ENCODE data around the gene MRPL9.

The MRPL9 gene

DNA sequence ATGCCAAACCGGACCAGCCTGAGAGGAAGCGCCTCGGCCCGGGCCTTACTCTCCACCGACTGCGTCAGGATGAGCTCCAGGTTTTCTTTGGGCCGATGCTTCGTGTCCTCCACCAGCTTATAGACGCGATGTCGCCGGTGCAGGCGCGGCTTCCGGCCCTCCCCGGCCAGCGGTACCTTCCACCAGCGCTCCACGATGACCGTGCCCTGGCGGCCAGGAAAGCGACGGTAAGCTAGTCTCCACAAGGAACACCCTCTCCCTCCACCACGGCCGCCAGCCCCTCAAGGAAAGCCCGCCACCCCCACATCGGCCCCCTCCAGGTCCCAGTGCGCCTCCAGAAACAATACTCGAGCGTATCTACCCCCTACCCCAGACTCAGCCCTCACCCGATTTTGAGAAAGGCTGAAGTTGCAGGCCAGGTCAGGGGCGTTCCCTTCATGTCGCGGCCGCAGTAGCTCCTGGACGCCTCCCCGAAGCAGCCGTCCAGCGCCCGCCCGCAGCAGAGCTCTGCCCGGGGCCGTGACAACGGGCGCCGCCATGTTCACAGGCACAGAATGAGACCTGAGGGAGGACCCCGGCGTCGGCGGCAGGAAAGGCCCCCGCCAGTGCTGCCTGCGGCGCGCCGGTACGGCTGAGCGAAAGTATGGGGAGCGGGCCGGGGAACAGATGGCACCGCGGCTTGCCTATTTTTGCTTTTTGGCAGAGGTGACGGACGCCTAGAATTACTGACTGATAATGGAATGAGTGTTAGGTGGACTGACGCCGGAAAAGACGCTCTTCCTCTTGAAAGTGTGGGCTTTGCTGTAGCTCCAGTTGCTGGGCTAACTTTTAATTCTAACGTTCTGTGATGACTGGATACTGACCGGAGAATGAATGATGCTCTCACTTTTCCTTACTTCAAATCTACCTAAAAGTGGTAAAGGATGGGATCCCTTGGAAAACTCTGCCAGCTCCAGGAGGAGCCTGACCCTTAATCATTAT lies at the start of gene MRPL9:
TSS of gene MRPL9 (minus strand) at position 556 of the 981 bp plus-strand sequence. CDS start at position 539, 17 bp downstream.
- peak; percentile 79 for DNase-seq

DNA sequence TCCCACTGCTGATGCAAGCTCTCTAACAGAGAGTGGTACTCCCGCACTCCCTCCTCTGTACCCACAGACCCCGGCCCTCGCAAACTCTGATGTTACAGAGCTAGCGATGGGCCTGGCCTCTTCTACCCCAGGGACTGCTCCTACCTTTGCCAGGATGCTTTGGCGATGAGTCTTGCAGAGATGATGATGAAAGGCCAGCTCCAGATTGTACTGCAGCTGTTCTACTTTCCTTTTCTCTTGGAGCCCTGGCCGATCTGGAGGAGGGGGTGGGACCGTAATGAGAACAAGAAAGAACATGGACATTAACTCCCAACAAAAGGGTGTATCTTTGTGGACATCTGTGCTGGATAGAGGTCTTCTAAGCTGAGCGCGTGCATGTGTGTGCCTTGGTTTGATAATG lies 47.9 kb upstream of the MRPL9 start:
- no peak for DNase-seq

- DNase-seq, result no peak
Measured at GRCh38 chr1:151809985-151810556, 46.8 kb upstream of the MRPL9 start.

- no peak for DNase-seq
Measured at GRCh38 chr1:151809290-151809984, 46.1 kb upstream of the MRPL9 start.

- DNase-seq, result no peak
Measured at GRCh38 chr1:151807766-151808165, 44.5 kb upstream of the MRPL9 start.

DNA sequence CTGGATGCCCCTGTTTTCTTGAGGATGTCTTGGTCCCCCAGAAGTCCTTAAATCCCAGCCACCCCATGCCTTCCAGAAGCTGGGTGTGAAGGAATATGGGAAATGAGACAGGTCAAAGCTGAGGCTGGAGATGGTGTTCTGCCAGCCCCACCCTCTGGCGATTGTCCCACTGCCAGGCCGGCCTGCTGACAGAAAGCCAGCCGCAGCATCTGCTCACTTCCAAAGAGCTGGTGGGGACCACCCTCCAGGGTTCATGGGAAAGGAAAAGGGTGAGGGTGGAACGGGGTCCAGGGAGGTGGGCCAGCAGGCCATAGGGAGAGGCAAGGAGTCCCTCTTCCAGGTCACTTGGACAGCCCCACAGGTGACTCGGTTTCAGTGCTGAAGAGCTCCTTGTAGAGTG lies 43.8 kb upstream of the MRPL9 start:
- no peak for DNase-seq

GRCh38 chr1:151806170-151806569 lies 42.9 kb upstream of the MRPL9 start:
- no peak for DNase-seq

DNA sequence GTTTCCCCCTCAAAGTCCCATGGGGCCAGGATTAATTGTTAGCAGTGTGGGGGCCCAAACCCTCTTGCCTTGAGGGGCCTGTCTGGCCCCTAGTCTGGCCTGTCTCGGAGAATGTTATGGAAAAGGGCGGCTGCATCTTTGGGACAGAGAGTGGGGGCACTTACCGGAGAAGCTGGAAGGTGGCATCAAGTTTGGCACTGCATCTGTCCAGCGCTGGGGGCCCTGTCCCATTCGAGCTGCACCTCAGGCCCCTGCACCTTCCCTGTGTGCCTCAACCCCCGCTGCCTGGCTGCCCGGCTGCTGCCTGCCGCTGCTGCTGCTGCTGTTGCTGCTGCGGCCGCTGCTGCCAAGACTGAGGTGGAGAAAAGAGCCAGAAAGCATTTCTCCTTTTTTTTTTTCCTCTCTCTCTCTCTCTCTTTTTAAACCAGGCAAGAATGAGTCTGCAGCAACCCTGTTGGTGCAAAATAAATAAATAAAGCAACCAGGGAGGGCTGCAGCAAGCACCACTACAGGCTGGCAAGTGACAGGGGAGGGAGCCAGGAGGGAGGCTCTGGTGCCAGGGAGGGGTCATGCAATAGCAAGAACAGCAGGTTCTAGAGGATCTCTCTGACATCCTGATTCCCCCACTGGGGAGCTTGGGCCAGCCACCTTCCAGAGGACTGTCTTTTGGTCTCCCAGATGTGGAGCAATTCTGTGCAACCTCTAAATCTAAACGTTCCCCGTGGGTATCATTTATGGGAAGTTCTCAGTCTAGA lies 41.9 kb upstream of the MRPL9 start, which contains the start of gene LINGO4:
TSS of gene LINGO4 (minus strand) at position 354 of the 755 bp plus-strand sequence. CDS start 2,715 bp downstream, outside the sequence.
- DNase-seq, result no peak

DNA sequence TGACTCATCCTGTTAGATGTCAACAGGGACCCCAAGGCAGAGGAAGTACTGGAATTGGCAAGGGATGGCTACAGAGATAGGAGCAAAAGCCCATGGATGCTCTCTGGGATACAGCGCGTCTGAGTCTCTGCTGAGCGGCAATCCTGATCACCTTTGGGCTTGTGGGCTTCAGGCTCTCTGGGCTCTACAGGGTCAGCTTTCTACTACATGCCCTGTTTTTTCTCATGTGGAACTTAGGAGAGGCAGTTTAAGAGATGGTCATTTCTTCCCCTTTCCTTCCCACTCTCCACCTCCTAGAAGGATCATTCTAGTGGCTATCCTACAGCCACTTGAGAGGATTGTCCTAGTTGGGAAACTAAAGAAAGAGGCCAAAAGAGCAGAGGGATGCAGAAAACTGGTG lies 40.6 kb upstream of the MRPL9 start:
- DNase-seq, result no peak

DNA sequence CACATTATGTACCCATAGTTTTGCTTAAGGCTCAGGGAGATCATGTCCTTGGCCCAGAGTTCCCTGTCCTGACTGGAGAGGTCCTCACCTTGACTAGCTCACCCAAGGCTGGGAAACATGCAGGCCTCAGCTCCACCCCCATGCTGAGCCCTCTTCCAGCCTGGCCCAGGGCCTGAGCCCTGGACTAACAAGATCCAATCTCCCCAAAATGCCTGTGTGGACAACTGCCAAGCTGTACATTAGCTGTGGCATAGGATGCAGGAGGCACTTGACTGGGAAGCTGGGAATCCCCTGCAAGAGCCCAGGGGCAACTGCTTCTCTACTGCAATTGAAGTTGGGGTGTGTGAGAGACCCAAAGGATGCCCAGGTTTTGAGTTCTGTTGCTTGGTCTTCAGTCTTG lies 39.9 kb upstream of the MRPL9 start:
- no peak for DNase-seq

GRCh38 chr1:151802372-151802771 lies 39.1 kb upstream of the MRPL9 start:
- DNase-seq, result no peak

GRCh38 chr1:151801846-151802245 lies 38.5 kb upstream of the MRPL9 start:
- DNase-seq, result no peak

- DNase-seq, result no peak
Measured at GRCh38 chr1:151801310-151801820, 38.1 kb upstream of the MRPL9 start.

DNA sequence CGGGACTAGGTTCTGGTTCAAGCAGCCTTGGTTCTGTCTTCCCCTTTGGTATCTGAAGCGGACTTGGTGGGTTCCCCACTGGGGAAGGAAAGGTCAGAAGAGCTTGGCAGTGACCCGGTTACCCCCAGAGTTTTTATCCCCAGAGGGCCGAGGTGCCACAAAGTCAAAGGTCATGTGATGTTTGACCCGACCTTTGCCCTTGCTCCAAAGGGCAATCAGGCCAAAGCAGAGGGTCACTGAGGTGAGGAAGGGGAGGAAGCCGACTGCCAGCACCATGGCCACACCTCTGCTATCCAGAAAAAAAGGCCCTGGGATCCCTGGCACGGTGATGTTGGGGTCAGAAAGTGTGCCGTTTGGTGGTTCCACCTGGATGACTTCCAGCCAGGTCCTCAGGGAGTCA lies 37.5 kb upstream of the MRPL9 start:
- DNase-seq, result no peak

GRCh38 chr1:151799179-151800022 lies 36.1 kb upstream of the MRPL9 start:
- no peak for DNase-seq

GRCh38 chr1:151798571-151798970 lies 35.3 kb upstream of the MRPL9 start:
- no peak for DNase-seq

DNA sequence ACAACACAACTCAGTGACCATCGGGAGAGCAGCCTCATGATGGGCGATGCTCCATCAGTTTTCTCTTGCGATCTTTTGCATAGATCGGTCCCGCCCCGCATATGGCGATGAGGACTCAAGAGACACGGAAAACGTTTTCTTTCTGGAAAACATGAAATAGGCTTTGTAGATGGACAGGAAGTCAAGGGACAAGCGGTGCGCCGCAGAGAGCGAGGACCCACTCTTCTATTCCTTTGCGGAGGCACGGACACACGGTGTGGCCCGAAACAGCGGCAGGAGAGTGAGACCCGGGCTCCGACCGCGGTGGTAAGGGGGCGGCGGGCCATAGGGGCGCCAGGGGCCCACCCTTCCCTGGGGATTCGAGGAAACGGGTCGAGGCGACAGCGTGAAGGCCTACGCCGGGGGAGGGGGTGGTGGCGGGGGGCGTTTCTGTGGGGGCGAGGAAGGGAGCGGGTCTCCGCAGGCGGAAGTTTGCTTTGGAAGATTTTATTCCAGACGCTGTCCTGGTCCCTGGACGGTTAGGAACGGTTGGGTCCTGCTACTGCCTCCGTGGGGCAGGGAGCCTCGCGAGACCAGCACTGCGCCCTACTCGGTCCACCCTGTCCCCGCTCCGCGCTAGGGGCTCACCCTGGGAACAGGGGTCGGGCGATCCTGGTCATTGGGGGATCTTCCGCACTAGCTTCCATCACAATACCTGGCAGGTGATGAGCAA lies 27.8 kb upstream of the MRPL9 start:
- DNase-seq, result peak; percentile 3

DNA sequence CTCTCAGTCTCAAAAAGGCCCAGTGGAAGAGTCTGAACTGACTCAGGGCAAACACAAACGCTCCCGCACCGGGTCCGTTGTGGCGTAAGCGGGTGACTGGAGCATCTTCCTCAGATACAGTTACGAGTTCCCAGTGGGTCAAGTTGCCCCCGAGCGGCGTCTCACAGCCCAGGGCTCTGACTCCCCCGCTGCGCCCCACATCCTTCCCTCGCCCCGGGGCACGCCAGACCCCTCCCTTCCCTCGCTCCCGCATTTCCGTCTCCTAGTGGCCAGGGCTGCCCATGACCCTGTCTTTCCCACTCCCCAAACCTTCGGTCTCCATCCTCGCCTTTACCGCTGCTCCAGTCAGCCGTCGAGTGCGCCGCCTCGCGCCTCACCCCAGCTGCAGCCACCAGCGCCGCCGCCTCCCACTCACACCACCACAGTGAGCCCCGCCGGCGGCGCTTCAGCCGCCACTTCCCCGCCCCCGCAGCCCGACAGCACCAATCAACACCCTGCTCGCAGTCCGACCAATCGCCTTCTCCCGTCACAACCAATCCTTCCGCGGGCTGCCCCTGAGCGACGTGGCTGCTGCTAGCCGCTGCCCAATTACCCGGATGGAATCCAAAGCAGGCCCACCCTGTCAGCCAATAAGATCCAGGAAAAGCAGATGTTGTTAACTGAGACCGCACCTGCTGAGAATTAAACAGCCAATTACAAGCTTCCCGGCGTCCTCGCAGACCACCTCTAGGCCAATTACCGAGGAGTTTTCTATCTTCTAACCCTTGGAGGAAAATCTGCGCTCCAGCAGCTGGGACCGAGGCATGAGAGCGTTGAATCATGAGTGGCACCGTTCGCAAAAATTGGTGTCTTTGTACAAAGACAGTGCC lies 27.0 kb upstream of the MRPL9 start, which contains the start of gene TDRKH:
TSS of gene TDRKH (minus strand) at position 430 of the 869 bp plus-strand sequence. CDS start 7,478 bp downstream, outside the sequence.
- DNase-seq, result peak; percentile 98

DNA sequence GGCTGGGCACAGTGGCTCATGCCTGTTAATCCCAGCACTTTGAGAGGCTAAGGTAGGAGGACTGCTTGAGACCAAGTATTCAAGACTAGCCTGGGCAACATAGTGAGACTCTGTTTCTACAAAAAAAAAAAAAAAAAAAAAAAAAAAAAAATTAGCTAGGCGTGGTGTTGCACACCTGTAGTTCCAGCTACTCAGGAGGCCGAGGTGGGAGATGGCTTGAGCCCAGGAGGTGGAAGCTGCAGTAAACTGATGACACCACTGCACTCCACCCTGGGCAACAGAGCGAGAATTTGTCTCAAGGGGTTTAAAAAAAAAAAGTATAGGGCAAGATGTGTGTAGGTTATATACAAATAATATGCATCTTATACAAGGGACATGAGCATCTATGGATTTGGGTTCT lies 24.4 kb upstream of the MRPL9 start:
- no peak for DNase-seq

DNA sequence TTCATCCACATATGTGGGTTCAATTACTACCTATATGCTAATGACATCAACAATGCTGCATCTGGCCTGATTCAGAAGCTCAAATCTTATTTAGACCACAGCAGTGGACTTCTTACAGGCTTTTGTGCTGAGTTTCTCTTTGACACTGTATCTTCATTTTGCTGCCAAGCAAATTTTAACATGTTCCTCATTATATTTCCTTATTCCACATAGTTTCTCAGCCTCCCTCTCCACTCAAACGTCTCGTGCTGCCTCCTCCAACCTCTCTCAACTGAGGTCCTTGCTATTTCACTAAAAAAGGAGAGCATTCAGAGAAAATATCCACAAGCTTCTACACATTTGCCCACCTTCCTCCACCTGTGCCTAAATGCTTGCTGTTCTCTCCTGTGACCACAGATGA lies 20.5 kb upstream of the MRPL9 start:
- DNase-seq, result no peak
